CD4-positive, alpha-beta memory T cell (primary cell): Measurements from ENCODE around the gene ZNF48. TPM values are rescaled to one million over a fixed set of nuclear protein-coding genes. Genes with fewer than 3 reads are reported as not detected.

Experiments
- CTCF ChIA-PET: fragments of 350-600 bp; sonication (Branson Sonifier 250); formaldehyde crosslinking; loops from one replicate; lab custom pipeline; 2021; ENCODE audit warnings: inconsistent platforms; ENCODE audit not compliant: partially characterized antibody; lab: Charles Lee
- POLR2A ChIA-PET: fragments of 350-600 bp; sonication (Branson Sonifier 250); formaldehyde crosslinking; loops from one replicate; lab custom pipeline; 2021; ENCODE audit not compliant: partially characterized antibody; lab: Charles Lee
- DNase-seq, 5 donors: peaks; one replicate each; pipeline versions ENCODE4 v3.0.0 to v3.0.0-alpha.2; 2020 to 2022; ENCODE audit warnings: mixed read lengths in 1 of 5
- H3K27ac ChIP-seq: one replicate; pipeline ENCODE4 v1.7.0; 2013; ENCODE audit warnings: low read depth, low read length
- H3K27me3 ChIP-seq: 2 replicates; pipeline ENCODE4 v1.7.0; 2013; ENCODE audit warnings: mild to moderate bottlenecking, low read length, moderate library complexity; ENCODE audit not compliant: insufficient read depth
- H3K36me3 ChIP-seq: 2 replicates; pipeline ENCODE4 v1.7.0; 2013; ENCODE audit warnings: mild to moderate bottlenecking, low read length, moderate library complexity; ENCODE audit not compliant: insufficient read depth
- H3K4me1 ChIP-seq: 2 replicates; pipeline ENCODE4 v1.7.0; 2013; ENCODE audit warnings: mild to moderate bottlenecking, low read length, moderate library complexity; ENCODE audit not compliant: insufficient read depth
- H3K4me3 ChIP-seq, 2 donors: one replicate each; pipeline ENCODE4 v1.7.0; 2013; ENCODE audit warnings: low read length in 2 of 2, mild to moderate bottlenecking in 1 of 2
- H3K9me3 ChIP-seq, 2 donors: one replicate each; pipeline ENCODE4 v1.7.0; 2013; ENCODE audit warnings: low read length in 2 of 2, control low read depth in 1 of 2; ENCODE audit not compliant: control insufficient read depth in 1 of 2
- H3K27ac Mint-ChIP-seq, 7 donors: one replicate each; pipeline ENCODE4 v1.8.0; 2020 to 2021; ENCODE audit warnings: mixed read lengths in 7 of 7, mild to moderate bottlenecking in 6 of 7, inconsistent platforms in 3 of 7, moderate library complexity in 3 of 7
- H3K27me3 Mint-ChIP-seq, 2 donors: one replicate each; pipeline ENCODE4 v1.8.0; 2020 to 2021; ENCODE audit warnings: mixed read lengths in 2 of 2
- H3K36me3 Mint-ChIP-seq, 2 donors: one replicate each; pipeline ENCODE4 v1.8.0; 2020 to 2021; ENCODE audit warnings: mixed read lengths in 2 of 2, inconsistent platforms in 1 of 2, mild to moderate bottlenecking in 1 of 2
- H3K4me1 Mint-ChIP-seq, 4 donors: one replicate each; pipeline ENCODE4 v1.8.0; 2020 to 2021; ENCODE audit warnings: mixed read lengths in 4 of 4, mild to moderate bottlenecking in 1 of 4
- H3K4me3 Mint-ChIP-seq, 8 donors: one replicate each; pipeline ENCODE4 v1.8.0; 2020 to 2021; ENCODE audit warnings: mixed read lengths in 8 of 8, mild to moderate bottlenecking in 7 of 8, moderate library complexity in 6 of 8, inconsistent platforms in 3 of 8
- H3K9me3 Mint-ChIP-seq, 8 donors: one replicate each; pipeline ENCODE4 v1.8.0; 2020 to 2021; ENCODE audit warnings: mixed read lengths in 8 of 8, mild to moderate bottlenecking in 5 of 8, inconsistent platforms in 3 of 8, moderate library complexity in 1 of 8
- intact Hi-C: fragments of 100-400 bp; cut with micrococcal nuclease; formaldehyde crosslinking; loops from one replicate; pipeline ENCODE4 v1.15.1; 2023
- polyA plus RNA-seq, 2 donors: library from polyadenylated mRNA; unstranded; fragments of 300-500 nt; fragmentation: Illumina TruSeq; gene quantifications; one replicate each; pipeline ENCODE4 v1.2.3, GENCODE V29; 2021
- total RNA-seq, 2 experiments: library from RNA; stranded (reverse); gene quantifications; one replicate each; pipeline ENCODE4 v1.2.3, GENCODE V29; 2021

ZNF48 gene
- total and polyA plus RNA-seq, 4 experiments from 2014 or later = 5.5 to 16.7 (median 13.2) TPM

- no peak for DNase-seq
- no peaks in the 10 kb centered on the region for H3K27me3 Mint-ChIP-seq
- peak overlapping the region in 5 of 7 donors; percentile 19 to 87 (median 72) for H3K27ac Mint-ChIP-seq
- Histone ChIP-seq H3K9me3 (no peaks in the 10 kb centered on the region), H3K4me1 (peaks cover 32% of the 10 kb centered on the region), H3K27ac (no peak overlapping the region), H3K4me3 (no peak overlapping the region), H3K27me3 (no peaks in the 10 kb centered on the region), H3K36me3 (peaks cover 13% of the 10 kb centered on the region)
- H3K4me3 Mint-ChIP-seq = peak overlapping the region in 7 of 8 donors; percentile 27 to 97 (median 60)
- CTCF ChIA-PET = interaction anchor here (0.6 to 2.8 kb wide), 3 partner anchors 10 to 83 kb away, joined by 3 to 14 read pairs (median 4); partner anchors contain the start of gene TBC1D10B
- POLR2A ChIA-PET = interaction anchor here (0.9 to 23.0 kb wide), 6 partner anchors 8 to 29 kb away, joined by 3 to 540 read pairs (median 12); partner anchors contain the start of genes SEPTIN1, TBC1D10B and ZNF771
- H3K36me3 Mint-ChIP-seq = peaks cover 5 to 17% of the 10 kb centered on the region in 2 donors
- H3K4me1 Mint-ChIP-seq = peaks cover 14 to 51% (median 33%) of the 10 kb centered on the region in 4 donors
- intact Hi-C loops = no loop called here
- H3K9me3 Mint-ChIP-seq = no peaks in the 10 kb centered on the region
Observed at GRCh38 chr16:30398661-30399434, 3.6 kb downstream of the ZNF48 start.

GRCh38 chr16:30399435-30400186 lies 4.4 kb downstream of the ZNF48 start:
- no peaks in the 10 kb centered on the region for H3K9me3 Mint-ChIP-seq
- H3K4me3 Mint-ChIP-seq = peak overlapping the region; percentile 86 to 97 (median 89)
- Histone ChIP-seq H3K9me3 (no peaks in the 10 kb centered on the region), H3K36me3 (peaks cover 13% of the 10 kb centered on the region), H3K27me3 (no peaks in the 10 kb centered on the region), H3K27ac (peak overlapping the region; percentile 46), H3K4me3 (peak overlapping the region in 1 of 2 donors; percentile 60), H3K4me1 (peaks cover 31% of the 10 kb centered on the region)
- H3K4me1 Mint-ChIP-seq = peaks cover 14 to 47% (median 32%) of the 10 kb centered on the region in 4 donors
- intact Hi-C loops = loop anchor here (10.0 kb wide), 1 partner anchor 275 kb away; the partner anchor contains the start of gene MAPK3
- H3K36me3 Mint-ChIP-seq = peaks cover 5 to 17% of the 10 kb centered on the region in 2 donors
- H3K27ac Mint-ChIP-seq = peak overlapping the region; percentile 81 to 93 (median 87)
- POLR2A ChIA-PET = interaction anchor here (1.5 to 23.0 kb wide), 4 partner anchors 10 to 29 kb away, joined by 12 to 540 read pairs (median 14); partner anchors contain the start of genes SEPTIN1 and TBC1D10B
- no peaks in the 10 kb centered on the region for H3K27me3 Mint-ChIP-seq
- CTCF ChIA-PET = interaction anchor here (0.6 to 2.8 kb wide), 3 partner anchors 10 to 82 kb away, joined by 3 to 14 read pairs (median 4); partner anchors contain the start of gene TBC1D10B
- DNase-seq = no peak

GRCh38 chr16:30401768-30402425 lies 6.7 kb downstream of the ZNF48 start:
- H3K27ac Mint-ChIP-seq = peak overlapping the region in 3 of 7 donors; percentile 79 to 87 (median 80)
- H3K4me1 Mint-ChIP-seq = peaks cover 10 to 38% (median 25%) of the 10 kb centered on the region in 4 donors
- Histone ChIP-seq H3K27ac (no peak overlapping the region), H3K9me3 (no peaks in the 10 kb centered on the region), H3K4me3 (no peak overlapping the region), H3K36me3 (peaks cover 13% of the 10 kb centered on the region), H3K4me1 (peaks cover 23% of the 10 kb centered on the region), H3K27me3 (no peaks in the 10 kb centered on the region)
- peak overlapping the region; percentile 30 to 97 (median 89) for H3K4me3 Mint-ChIP-seq
- intact Hi-C loops = loop anchor here (10.0 kb wide), 1 partner anchor 277 kb away; the partner anchor contains the start of gene MAPK3
- no peak for DNase-seq
- H3K9me3 Mint-ChIP-seq = peaks cover 0 to under 1% (median 0%) of the 10 kb centered on the region in 8 donors
- H3K27me3 Mint-ChIP-seq = no peaks in the 10 kb centered on the region
- H3K36me3 Mint-ChIP-seq = peaks cover 4 to 13% of the 10 kb centered on the region in 2 donors
- ChIA-PET CTCF (interaction anchor here (0.7 to 2.9 kb wide), 4 partner anchors 9 to 31 kb away, joined by 3 to 7 read pairs (median 4); partner anchors contain the start of gene SEPTIN1), POLR2A (interaction anchor here (23.0 kb wide), 1 partner anchor 20 kb away, joined by 540 read pairs; the partner anchor contains the start of gene SEPTIN1)

- no peaks in the 10 kb centered on the region for H3K27me3 ChIP-seq
- H3K36me3 ChIP-seq = no peaks in the 10 kb centered on the region
- peak overlapping the region; percentile 42 to 65 for H3K4me3 ChIP-seq
- intact Hi-C loops = loop anchor here (1.0 to 10.0 kb wide), 4 partner anchors 28 to 282 kb away; partner anchors contain the start of genes MAPK3 and TBC1D10B
- H3K4me3 Mint-ChIP-seq = peak overlapping the region; percentile 91 to 100 (median 97)
- H3K9me3 ChIP-seq = no peaks in the 10 kb centered on the region
- H3K9me3 Mint-ChIP-seq = peaks cover 0 to 1% (median 0%) of the 10 kb centered on the region in 8 donors
- no peak for DNase-seq
- CTCF ChIA-PET = interaction anchor here (0.6 to 5.3 kb wide), 11 partner anchors 11 to 315 kb away, joined by 3 to 41 read pairs (median 5); partner anchors contain the start of genes DCTPP1, SEPTIN1, TBC1D10B and TBX6
- POLR2A ChIA-PET = interaction anchor here (0.6 to 23.0 kb wide), 21 partner anchors 9 to 341 kb away, joined by 3 to 540 read pairs (median 9); partner anchors contain the start of genes ALDOA, CD2BP2, CORO1A and DCTPP1
- peaks cover 24% of the 10 kb centered on the region for H3K4me1 ChIP-seq
- peak overlapping the region; percentile 88 to 95 (median 93) for H3K27ac Mint-ChIP-seq
- H3K27me3 Mint-ChIP-seq = no peaks in the 10 kb centered on the region
- peaks cover 0 to 3% of the 10 kb centered on the region in 2 donors for H3K36me3 Mint-ChIP-seq
- H3K27ac ChIP-seq = peak overlapping the region; percentile 59
- H3K4me1 Mint-ChIP-seq = peaks cover 18 to 31% (median 23%) of the 10 kb centered on the region in 4 donors
Observed at GRCh38 chr16:30406795-30407101, 11.5 kb downstream of the ZNF48 start.

GRCh38 chr16:30407102-30407803 lies 12.0 kb downstream of the ZNF48 start, which contains the start of gene ZNF771:
Gene ZNF771 (plus strand): TSS chr16:30407606. CDS start chr16:30408054, 448 bp downstream.
- peak; percentile 76 to 85 (median 81) for DNase-seq
- no peaks in the 10 kb centered on the region for H3K9me3 ChIP-seq
- POLR2A ChIA-PET = interaction anchor here (0.5 to 23.0 kb wide), 28 partner anchors 9 to 1400 kb away, joined by 3 to 540 read pairs (median 5); partner anchors contain the start of genes ALDOA, CD2BP2, CORO1A and DCTPP1
- Mint-ChIP-seq H3K4me3 (peak within 1 kb of the TSS; percentile 91 to 100 (median 97)), H3K9me3 (peaks cover 0 to 1% (median 0%) of the 10 kb centered on the region in 8 donors), H3K4me1 (peaks cover 19 to 33% (median 24%) of the 10 kb centered on the region in 4 donors), H3K27me3 (no peaks in the 10 kb centered on the region), H3K27ac (peak within 1 kb of the TSS; percentile 88 to 95 (median 93)), H3K36me3 (peaks cover 0 to 8% of the 10 kb centered on the region in 2 donors)
- intact Hi-C loops = loop anchor here (1.0 to 10.0 kb wide), 4 partner anchors 29 to 282 kb away; partner anchors contain the start of genes MAPK3 and TBC1D10B
- peaks cover 24% of the 10 kb centered on the region for H3K4me1 ChIP-seq
- CTCF ChIA-PET = interaction anchor here (0.6 to 5.3 kb wide), 12 partner anchors 11 to 316 kb away, joined by 3 to 41 read pairs (median 5); partner anchors contain the start of genes DCTPP1, SEPTIN1, TBC1D10B and TBX6
- peak within 1 kb of the TSS; percentile 59 for H3K27ac ChIP-seq
- no peaks in the 10 kb centered on the region for H3K27me3 ChIP-seq
- peak within 1 kb of the TSS; percentile 42 to 65 for H3K4me3 ChIP-seq
- no peaks in the 10 kb centered on the region for H3K36me3 ChIP-seq
